ENCODE data around the gene SDHA. TPM values are rescaled to one million over a fixed set of nuclear protein-coding genes. Genes with fewer than 3 reads are reported as not detected.
"Not testable (repeated sequence)": the region's sequence is repeated elsewhere in the genome, so short reads cannot be mapped to it uniquely, and the experiment has no call there.

The SDHA gene
- total and polyA plus RNA-seq, 2 of the 13 experiments (the other 11 are each of a cell fraction or from before 2014, with no cell fraction given), result 185 to 240 TPM

DNA sequence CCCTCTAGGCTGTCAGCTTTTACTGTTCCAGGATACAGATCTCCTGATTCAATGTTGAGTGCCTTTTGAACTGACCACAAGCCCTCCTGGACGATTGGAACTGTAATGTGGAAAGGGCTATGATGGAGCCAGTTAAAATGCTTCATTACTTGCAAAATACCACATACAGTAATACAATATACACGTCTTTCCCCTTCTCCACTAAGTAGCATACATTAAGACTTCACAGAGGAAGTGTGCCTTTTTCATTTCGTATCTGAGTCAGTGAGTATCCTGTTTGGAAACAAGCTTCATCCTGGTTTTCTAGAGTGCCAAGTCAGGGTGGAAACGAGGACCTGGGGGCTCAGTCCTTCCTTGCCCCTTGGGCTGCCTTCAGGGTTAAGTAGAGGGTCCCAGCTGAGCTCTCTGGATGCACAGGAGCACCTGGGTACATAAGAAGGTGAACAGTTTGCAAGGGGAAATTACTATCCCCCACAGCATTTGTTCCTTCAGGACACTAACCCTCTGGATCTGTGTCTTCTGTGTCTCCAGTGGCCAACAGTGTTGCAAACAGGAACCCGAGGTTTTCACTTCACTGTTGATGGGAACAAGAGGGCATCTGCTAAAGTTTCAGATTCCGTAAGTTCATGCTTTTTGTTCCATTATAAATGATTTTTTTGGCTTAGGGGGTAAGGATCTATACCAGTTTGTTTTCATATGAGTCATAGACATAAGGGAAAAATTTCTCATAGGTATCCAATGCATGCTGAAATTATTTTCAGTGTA, 5.0 kb downstream of the SDHA start:
- FAIRE-seq; H3K9ac ChIP-seq (ENCODE audit: insufficient read depth, low read depth, low read length); ATAC-seq: not testable (repeated sequence)

DNA sequence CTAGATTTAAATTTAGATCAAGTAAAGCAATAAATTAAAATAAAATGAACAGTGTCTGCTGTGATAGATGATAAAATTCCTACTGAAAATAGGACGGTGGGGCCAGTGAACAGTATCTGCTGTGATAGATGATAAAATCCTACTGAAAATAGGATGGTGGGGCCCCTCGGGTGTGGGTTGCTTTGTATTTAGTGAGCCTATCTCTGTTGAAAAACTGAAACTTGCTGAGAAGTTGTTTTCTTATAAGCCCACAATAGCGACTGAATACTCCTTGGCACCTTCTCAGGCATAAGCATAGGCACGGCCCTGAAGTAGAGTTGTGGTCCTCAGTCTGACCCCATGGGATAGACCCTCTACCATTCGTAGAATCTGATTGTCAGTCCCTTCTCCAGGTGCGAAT, 5.7 kb downstream of the SDHA start:
- peaks cover 51% of the 10 kb centered on the region for H3K79me2 ChIP-seq (ENCODE audit: insufficient read depth, low read length)
- H3K4me2 ChIP-seq (ENCODE audit: low read depth, low read length), result no peak overlapping the region
- CTCF ChIA-PET (ENCODE audit: low intra/inter-chr PET ratio, low total read pairs), result no interaction called here
- no peak overlapping the region for H3K27ac ChIP-seq (ENCODE audit: extremely low read length, insufficient read depth, low read length)
- peaks cover 20 to 44% of the 10 kb centered on the region in 2 experiments; a peak in 4 of 5 replicates for H3K36me3 ChIP-seq (replicated peaks in 1 of 2; ENCODE audit: control insufficient read depth in 1 of 2, insufficient read depth in 2 of 2, low read length in 2 of 2)
- H3K27me3 ChIP-seq (ENCODE audit: control insufficient read depth in 1 of 2, insufficient read depth in 2 of 2, low read length in 2 of 2), result no peaks in the 10 kb centered on the region
- no peaks in the 10 kb centered on the region for H3K9me3 ChIP-seq (ENCODE audit: low read length)
- no peak for FAIRE-seq
- H3K4me1 ChIP-seq (ENCODE audit: insufficient read depth, low read length), result peaks cover 31% of the 10 kb centered on the region
- POLR2A ChIA-PET, result no interaction called here
- H4K20me1 ChIP-seq (ENCODE audit: insufficient read depth, low read length), result peaks cover 36% of the 10 kb centered on the region
- in situ Hi-C loops (cut with HindIII; ENCODE audit: extremely low pct_ligation_motif_present, low pct_unique_long_range_greater_than_20kb) (no loop called here), intact Hi-C loops (cut with micrococcal nuclease; ENCODE audit: unreplicated experiment) (no loop called here)
- DNase-seq (ENCODE audit: low spot score), result no peak
- no peak for ATAC-seq
- no peak overlapping the region for H3K9ac ChIP-seq (ENCODE audit: insufficient read depth, low read depth, low read length)
- H2AFZ ChIP-seq (ENCODE audit: low read length), result no peak overlapping the region
- no peak overlapping the region for H3K4me3 ChIP-seq (replicated peaks in 1 of 3; ENCODE audit: insufficient read depth in 1 of 3, low read depth in 2 of 3, low read length in 3 of 3)
- no TSS peak for BruUV-seq (replicated peaks)
- 95% methylated on average over 6 of the region's 6 CpGs for WGBS (ENCODE audit: low lambda C conversion rate)
- TF ChIP-seq ZNF142 (CRISPR knock-in tag; IDR thresholded peaks at IDR 0.05), result no peak
- TF ChIP-seq ZNF747 (CRISPR knock-in tag; IDR thresholded peaks at IDR 0.05; ENCODE audit: borderline replicate concordance), result no peak
- no peak for TF ChIP-seq BRD4 (CRISPR knock-in tag; IDR thresholded peaks at IDR 0.05)
- no peak for TF ChIP-seq NBN (conservative IDR thresholded peaks at IDR 0.05)
- TF ChIP-seq ZNF572 (CRISPR knock-in tag; IDR thresholded peaks at IDR 0.05), result no peak
- TF ChIP-seq, protein P1, sequence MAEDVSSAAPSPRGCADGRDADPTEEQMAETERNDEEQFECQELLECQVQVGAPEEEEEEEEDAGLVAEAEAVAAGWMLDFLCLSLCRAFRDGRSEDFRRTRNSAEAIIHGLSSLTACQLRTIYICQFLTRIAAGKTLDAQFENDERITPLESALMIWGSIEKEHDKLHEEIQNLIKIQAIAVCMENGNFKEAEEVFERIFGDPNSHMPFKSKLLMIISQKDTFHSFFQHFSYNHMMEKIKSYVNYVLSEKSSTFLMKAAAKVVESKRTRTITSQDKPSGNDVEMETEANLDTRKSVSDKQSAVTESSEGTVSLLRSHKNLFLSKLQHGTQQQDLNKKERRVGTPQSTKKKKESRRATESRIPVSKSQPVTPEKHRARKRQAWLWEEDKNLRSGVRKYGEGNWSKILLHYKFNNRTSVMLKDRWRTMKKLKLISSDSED (CRISPR knock-in tag; IDR thresholded peaks at IDR 0.05), result no peak
- TF ChIP-seq MAZ (IDR thresholded peaks at IDR 0.05; ENCODE audit: borderline replicate concordance, low read depth, low read length), result no peak
- no peak for TF ChIP-seq MAZ (CRISPR knock-in tag; IDR thresholded peaks at IDR 0.05; ENCODE audit: low read depth)
- no peak for TF ChIP-seq ZNF496 (CRISPR knock-in tag; IDR thresholded peaks at IDR 0.05; ENCODE audit: insufficient replicate concordance)

More for the DNA sequence above, 5.0 kb downstream of the SDHA start:
- H3K4me3 ChIP-seq (replicated peaks in 1 of 3; ENCODE audit: insufficient read depth in 1 of 3, low read depth in 2 of 3, low read length in 3 of 3); H3K9me3 ChIP-seq (ENCODE audit: low read length); BruUV-seq (replicated peaks); H3K27me3 ChIP-seq (ENCODE audit: control insufficient read depth in 1 of 2, insufficient read depth in 2 of 2, low read length in 2 of 2); CTCF ChIA-PET (ENCODE audit: low intra/inter-chr PET ratio, low total read pairs); in situ Hi-C loops (cut with HindIII; ENCODE audit: extremely low pct_ligation_motif_present, low pct_unique_long_range_greater_than_20kb); DNase-seq (ENCODE audit: low spot score); POLR2A ChIA-PET; H3K27ac ChIP-seq (ENCODE audit: extremely low read length, insufficient read depth, low read length); H3K4me2 ChIP-seq (ENCODE audit: low read depth, low read length); H2AFZ ChIP-seq (ENCODE audit: low read length); intact Hi-C loops (cut with micrococcal nuclease; ENCODE audit: unreplicated experiment): not testable (repeated sequence)
- H3K36me3 ChIP-seq (replicated peaks in 1 of 2; ENCODE audit: control insufficient read depth in 1 of 2, insufficient read depth in 2 of 2, low read length in 2 of 2), result peaks cover 18 to 38% of the 10 kb centered on the region in 2 experiments; a peak in 4 of 5 replicates
- H4K20me1 ChIP-seq (ENCODE audit: insufficient read depth, low read length), result peaks cover 37% of the 10 kb centered on the region
- peaks cover 56% of the 10 kb centered on the region for H3K79me2 ChIP-seq (ENCODE audit: insufficient read depth, low read length)
- WGBS (ENCODE audit: low lambda C conversion rate), result 83% methylated on average over 6 of the region's 6 CpGs
- H3K4me1 ChIP-seq (ENCODE audit: insufficient read depth, low read length), result peaks cover 31% of the 10 kb centered on the region
